ENCODE results near the gene INVS.

INVS gene

GRCh38 chr9:100070104-100071041 is 28.7 kb upstream of the INVS start (continued):
- TF ChIP-seq TSHZ2 (CRISPR knock-in tag; IDR thresholded peaks at IDR 0.05) (no peak), RARB (CRISPR knock-in tag; IDR thresholded peaks at IDR 0.05) (no peak), CSRNP3 (CRISPR knock-in tag; IDR thresholded peaks at IDR 0.05) (no peak), PPARA (CRISPR knock-in tag; IDR thresholded peaks at IDR 0.05; ENCODE audit: borderline replicate concordance) (no peak)

- no peak for TF ChIP-seq GLIS3 (CRISPR knock-in tag; IDR thresholded peaks at IDR 0.05)
- TF ChIP-seq PATZ1 (CRISPR knock-in tag; IDR thresholded peaks at IDR 0.05; ENCODE audit: borderline replicate concordance) = no peak
- TF ChIP-seq CSDC2 (CRISPR knock-in tag; IDR thresholded peaks at IDR 0.05) = no peak
- no peak for TF ChIP-seq POU6F1 (CRISPR knock-in tag; IDR thresholded peaks at IDR 0.05; ENCODE audit: borderline replicate concordance, low read depth)
- TF ChIP-seq TCF4 (CRISPR knock-in tag; IDR thresholded peaks at IDR 0.05; ENCODE audit: borderline replicate concordance) = no peak
- no peak for TF ChIP-seq ZNF70 (CRISPR knock-in tag; IDR thresholded peaks at IDR 0.05)
- no peak for TF ChIP-seq ISL1 (CRISPR knock-in tag; IDR thresholded peaks at IDR 0.05)
- no peak for TF ChIP-seq ZNF565 (CRISPR knock-in tag; conservative IDR thresholded peaks at IDR 0.05; ENCODE audit: low read depth)
- TF ChIP-seq CREB5 (CRISPR knock-in tag; IDR thresholded peaks at IDR 0.05; ENCODE audit: low read depth) = no peak
- TF ChIP-seq OSR1 (CRISPR knock-in tag; IDR thresholded peaks at IDR 0.05) = no peak
- no peak for ATAC-seq
These were observed 27.8 kb upstream of the INVS start for GRCh38 chr9:100071271-100071670.

- no peak for ATAC-seq
- no peak for TF ChIP-seq CSRNP3 (CRISPR knock-in tag; IDR thresholded peaks at IDR 0.05)
- TF ChIP-seq TSHZ2 (CRISPR knock-in tag; IDR thresholded peaks at IDR 0.05) = no peak
- TF ChIP-seq ARNTL (CRISPR knock-in tag; IDR thresholded peaks at IDR 0.05; ENCODE audit: borderline replicate concordance, low read depth) = no peak
- no peak for TF ChIP-seq ZFP30 (CRISPR knock-in tag; IDR thresholded peaks at IDR 0.05)
- no peak for TF ChIP-seq TOX (CRISPR knock-in tag; IDR thresholded peaks at IDR 0.05; ENCODE audit: borderline replicate concordance)
- no peak for TF ChIP-seq TCF4 (CRISPR knock-in tag; IDR thresholded peaks at IDR 0.05; ENCODE audit: borderline replicate concordance)
- no peak for TF ChIP-seq ZC3H10 (CRISPR knock-in tag; IDR thresholded peaks at IDR 0.05)
- TF ChIP-seq GLIS3 (CRISPR knock-in tag; IDR thresholded peaks at IDR 0.05) = no peak
- TF ChIP-seq ESRRG (CRISPR knock-in tag; IDR thresholded peaks at IDR 0.05) = no peak
- no peak for TF ChIP-seq POU6F1 (CRISPR knock-in tag; IDR thresholded peaks at IDR 0.05; ENCODE audit: borderline replicate concordance, low read depth)
- TF ChIP-seq ISL1 (CRISPR knock-in tag; IDR thresholded peaks at IDR 0.05) = no peak
- no peak for TF ChIP-seq ZNF8 (CRISPR knock-in tag; IDR thresholded peaks at IDR 0.05)
These were observed 26.2 kb upstream of the INVS start for GRCh38 chr9:100072805-100073204.

Data from SK-N-SH treated with all-trans-retinoic acid at 6 μM for 48 hours (cell line).